Left ventricle myocardium inferior (tissue), 1 donor: ENCODE data around the gene GGPS1. TPM values are rescaled to one million over a fixed set of nuclear protein-coding genes. Genes with fewer than 3 reads are reported as not detected.

Experiments
- DNase-seq: peaks from one replicate; pipeline ENCODE4 v3.0.0-alpha.2; 2020
- H3K27ac ChIP-seq: fragments of 200-600 bp; replicated peaks from 2 replicates; pipeline ENCODE4 v1.8.0; 2021
- H3K27me3 ChIP-seq: fragments of 200-600 bp; 2 replicates; pipeline ENCODE4 v1.8.0; 2021; ENCODE audit warnings: low read depth
- H3K36me3 ChIP-seq: fragments of 200-600 bp; 2 replicates; pipeline ENCODE4 v1.8.0; 2021
- H3K4me1 ChIP-seq: fragments of 200-600 bp; 2 replicates; pipeline ENCODE4 v1.8.0; 2021
- H3K4me3 ChIP-seq: fragments of 200-600 bp; 2 replicates; pipeline ENCODE4 v1.8.0; 2021; ENCODE audit warnings: mild to moderate bottlenecking, moderate library complexity
- H3K9me3 ChIP-seq: fragments of 200-600 bp; replicated peaks from 2 replicates; pipeline ENCODE4 v1.8.0; 2021
- intact Hi-C: fragments of 100-400 bp; cut with micrococcal nuclease; formaldehyde crosslinking; loops from one replicate; pipeline ENCODE4 v1.11.0; 2022
- total RNA-seq: library from RNA; stranded (reverse); fragmentation: NEBNext Ultra II Directional; extraction: Animal tissue kit (Norgen Biotek cat#: 25700); gene quantifications from one replicate; pipeline ENCODE4 v1.2.1, GENCODE V29; 2021
- TF ChIP-seq, protein P1 (sequence below): fragments of 200-600 bp; IDR thresholded peaks from 2 replicates; pipeline ENCODE4 v1.8.0; 2021; ENCODE audit warnings: antibody characterized with exemption, mild to moderate bottlenecking, borderline replicate concordance
- donor health status: DM: no; HTN: yes; CAD: no; lungs with severe emphysema.

Gene GGPS1
- total RNA-seq, 1 donor from 2014 or later: 30.2 TPM

DNA sequence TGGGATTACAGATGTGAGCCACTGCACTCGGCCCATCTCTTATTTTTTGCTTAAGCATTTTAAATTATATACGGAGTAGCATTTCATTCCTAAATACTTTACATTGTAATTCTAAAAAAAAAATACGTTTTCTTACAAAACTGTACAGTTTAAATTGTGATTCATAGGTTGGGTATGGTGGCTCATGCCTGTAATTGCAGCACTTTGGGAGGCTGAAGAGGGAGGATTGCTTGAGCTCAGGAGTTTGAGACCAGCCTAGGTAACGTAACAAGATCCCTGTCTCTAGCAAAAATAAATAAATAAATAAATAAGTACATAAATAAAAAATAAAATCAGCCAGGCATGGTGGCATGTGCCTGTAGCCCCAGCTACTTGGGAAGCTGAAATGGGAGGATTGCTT lies 63.5 kb downstream of the GGPS1 start:
- peaks cover 6% of the 10 kb centered on the region for H3K36me3 ChIP-seq
- TF ChIP-seq, protein P1, sequence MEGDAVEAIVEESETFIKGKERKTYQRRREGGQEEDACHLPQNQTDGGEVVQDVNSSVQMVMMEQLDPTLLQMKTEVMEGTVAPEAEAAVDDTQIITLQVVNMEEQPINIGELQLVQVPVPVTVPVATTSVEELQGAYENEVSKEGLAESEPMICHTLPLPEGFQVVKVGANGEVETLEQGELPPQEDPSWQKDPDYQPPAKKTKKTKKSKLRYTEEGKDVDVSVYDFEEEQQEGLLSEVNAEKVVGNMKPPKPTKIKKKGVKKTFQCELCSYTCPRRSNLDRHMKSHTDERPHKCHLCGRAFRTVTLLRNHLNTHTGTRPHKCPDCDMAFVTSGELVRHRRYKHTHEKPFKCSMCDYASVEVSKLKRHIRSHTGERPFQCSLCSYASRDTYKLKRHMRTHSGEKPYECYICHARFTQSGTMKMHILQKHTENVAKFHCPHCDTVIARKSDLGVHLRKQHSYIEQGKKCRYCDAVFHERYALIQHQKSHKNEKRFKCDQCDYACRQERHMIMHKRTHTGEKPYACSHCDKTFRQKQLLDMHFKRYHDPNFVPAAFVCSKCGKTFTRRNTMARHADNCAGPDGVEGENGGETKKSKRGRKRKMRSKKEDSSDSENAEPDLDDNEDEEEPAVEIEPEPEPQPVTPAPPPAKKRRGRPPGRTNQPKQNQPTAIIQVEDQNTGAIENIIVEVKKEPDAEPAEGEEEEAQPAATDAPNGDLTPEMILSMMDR: no peak
- H3K27ac ChIP-seq: no peak overlapping the region
- H3K9me3 ChIP-seq: peaks cover 11% of the 10 kb centered on the region
- no peaks in the 10 kb centered on the region for H3K4me1 ChIP-seq
- DNase-seq: no peak
- intact Hi-C loops: no loop called here
- no peaks in the 10 kb centered on the region for H3K27me3 ChIP-seq
- H3K4me3 ChIP-seq: no peak overlapping the region

Other genes with a start within 250 kb of the GGPS1 start
- gene TOMM20, start 199.7 kb upstream of the GGPS1 start, total RNA-seq: 84.1 TPM
- 55.6 TPM for gene RBM34, start 167.3 kb upstream of the GGPS1 start, total RNA-seq
- gene ARID4B, start 391 bp upstream of the GGPS1 start, total RNA-seq: 15.7 TPM
- 17.2 TPM for gene TBCE, start 38.9 kb downstream of the GGPS1 start, total RNA-seq
- 23.0 TPM for gene B3GALNT2, start 175.9 kb downstream of the GGPS1 start, total RNA-seq